Esophagus muscularis mucosa (tissue), 3 donors: ENCODE data around the gene PTPN2.

ENCODE experiments used
- CTCF ChIP-seq, 3 experiments: fragments of 200-600 bp in 2 of 3; fragments of 450-650 bp in 1 of 3; sonication (generic) in 2 of 3; IDR thresholded peaks; one replicate each; pipeline ENCODE4 v1.5.1; 2017 to 2019; ENCODE audit warnings: antibody characterized with exemption in 3 of 3, mild to moderate bottlenecking in 2 of 3, moderate library complexity in 1 of 3
- POLR2A ChIP-seq: fragments of 450-650 bp; IDR thresholded peaks from one replicate; pipeline ENCODE4 v1.6.1; 2017; ENCODE audit warnings: antibody characterized with exemption, moderate library complexity, mild to moderate bottlenecking, low read depth
- POLR2AphosphoS5 ChIP-seq, 2 donors: sonication (generic); formaldehyde crosslinking; IDR thresholded peaks; one replicate each; pipeline ENCODE4 v1.6.1; 2017; ENCODE audit warnings: antibody characterized with exemption in 2 of 2

- no peak for TF ChIP-seq CTCF (IDR thresholded peaks at IDR 0.05)
- no peak for TF ChIP-seq POLR2A
- TF ChIP-seq POLR2AphosphoS5 (IDR thresholded peaks at IDR 0.05), result no peak
These were observed 44.6 kb upstream of the PTPN2 start for GRCh38 chr18:12928641-12929040.
